Right renal pelvis (tissue), 4 donors: ENCODE measurements around the gene NTNG1. TPM values are rescaled to one million over a fixed set of nuclear protein-coding genes. Genes with fewer than 3 reads are reported as not detected.

Source experiments
- DNase-seq, 4 donors: peaks; one replicate each; pipeline ENCODE4 v3.0.0-alpha.2; 2013; ENCODE audit warnings: low read depth in 4 of 4, low spot score in 3 of 4, missing footprints in 1 of 4
- polyA plus RNA-seq, 4 donors: library from polyadenylated mRNA; unstranded; fragments of 120-200 nt; gene quantifications; one replicate each; pipeline ENCODE4 v1.2.1, GENCODE V29; 2013; ENCODE audit not compliant: insufficient read length in 4 of 4

Gene NTNG1
- polyA plus RNA-seq, 4 donors: 31.0 to 45.1 (median 36.1) TPM

- DNase-seq: no peak
These were observed 178.1 kb downstream of the NTNG1 start for GRCh38 chr1:107318932-107319331.

GRCh38 chr1:107323784-107324183 lies 182.9 kb downstream of the NTNG1 start:
- DNase-seq: no peak

GRCh38 chr1:107326824-107327445 lies 186.1 kb downstream of the NTNG1 start:
- DNase-seq: no peak

- no peak for DNase-seq
These were observed 186.6 kb downstream of the NTNG1 start for GRCh38 chr1:107327446-107327845.

GRCh38 chr1:107328087-107328486 lies 187.2 kb downstream of the NTNG1 start:
- DNase-seq: no peak

- DNase-seq: no peak
These were observed 198.9 kb downstream of the NTNG1 start for GRCh38 chr1:107339775-107340174.

- no peak for DNase-seq
These were observed 201.5 kb downstream of the NTNG1 start for GRCh38 chr1:107342316-107342715.

- no peak for DNase-seq
These were observed 201.9 kb downstream of the NTNG1 start for GRCh38 chr1:107342768-107343167.

GRCh38 chr1:107343601-107344000 lies 202.8 kb downstream of the NTNG1 start:
- DNase-seq: no peak

- no peak for DNase-seq
These were observed 203.5 kb downstream of the NTNG1 start for GRCh38 chr1:107344268-107344760.

- DNase-seq: no peak
These were observed 204.0 kb downstream of the NTNG1 start for GRCh38 chr1:107344836-107345235.

- no peak for DNase-seq
These were observed 212.0 kb downstream of the NTNG1 start for GRCh38 chr1:107352850-107353249.

GRCh38 chr1:107357376-107357775 lies 216.5 kb downstream of the NTNG1 start:
- no peak for DNase-seq

GRCh38 chr1:107358619-107359327 lies 217.9 kb downstream of the NTNG1 start:
- no peak for DNase-seq

- DNase-seq: no peak
These were observed 218.8 kb downstream of the NTNG1 start for GRCh38 chr1:107359472-107360241.

GRCh38 chr1:107362468-107363140 lies 221.8 kb downstream of the NTNG1 start:
- no peak for DNase-seq

- DNase-seq: no peak
These were observed 222.3 kb downstream of the NTNG1 start for GRCh38 chr1:107363154-107363553.

- no peak for DNase-seq
These were observed 224.8 kb downstream of the NTNG1 start for GRCh38 chr1:107365527-107366240.

- no peak for DNase-seq
These were observed 237.6 kb downstream of the NTNG1 start for GRCh38 chr1:107378426-107378825.

- no peak for DNase-seq
These were observed 238.0 kb downstream of the NTNG1 start for GRCh38 chr1:107378866-107379265.
